Activated T-cell treated with anti-CD3 and anti-CD28 coated beads, Interleukin-2, amount 50 U/mL, for 1 hour (primary cell): ENCODE data around the gene PRKCA.
"Not testable (repeated sequence)": the region's sequence is repeated elsewhere in the genome, so short reads cannot be mapped to it uniquely, and the experiment has no call there.

Experiments
- DNase-seq: peaks from one replicate; pipeline ENCODE4 v3.0.0-alpha.2; 2020

Gene PRKCA

GRCh38 chr17:66331038-66331816 lies 28.8 kb downstream of the PRKCA start:
- DNase-seq = no peak

- no peak for DNase-seq
Measured at GRCh38 chr17:66335797-66336196, 33.4 kb downstream of the PRKCA start.

- no peak for DNase-seq
Measured at GRCh38 chr17:66337268-66337667, 34.9 kb downstream of the PRKCA start.

GRCh38 chr17:66337866-66338485 lies 35.6 kb downstream of the PRKCA start:
- no peak for DNase-seq

- DNase-seq = no peak
Measured at GRCh38 chr17:66338937-66339336, 36.5 kb downstream of the PRKCA start.

GRCh38 chr17:66339561-66339960 lies 37.1 kb downstream of the PRKCA start:
- no peak for DNase-seq

- DNase-seq = no peak
Measured at GRCh38 chr17:66340720-66341119, 38.3 kb downstream of the PRKCA start.

- no peak for DNase-seq
Measured at GRCh38 chr17:66341462-66341861, 39.0 kb downstream of the PRKCA start.

- DNase-seq = not testable (repeated sequence)
Measured at GRCh38 chr17:66342263-66342662, 39.9 kb downstream of the PRKCA start.

- DNase-seq = no peak
Measured at GRCh38 chr17:66343531-66344078, 41.2 kb downstream of the PRKCA start.

- DNase-seq = no peak
Measured at GRCh38 chr17:66344473-66344872, 42.1 kb downstream of the PRKCA start.

- DNase-seq = no peak
Measured at GRCh38 chr17:66345264-66345663, 42.9 kb downstream of the PRKCA start.

- DNase-seq = not testable (repeated sequence)
Measured at GRCh38 chr17:66345949-66346638, 43.7 kb downstream of the PRKCA start.

- no peak for DNase-seq
Measured at GRCh38 chr17:66347661-66348514, 45.5 kb downstream of the PRKCA start.

- DNase-seq = no peak
Measured at GRCh38 chr17:66348584-66349165, 46.3 kb downstream of the PRKCA start.

GRCh38 chr17:66349521-66350254 lies 47.3 kb downstream of the PRKCA start:
- DNase-seq = no peak

- not testable (repeated sequence) for DNase-seq
Measured at GRCh38 chr17:66350576-66350975, 48.2 kb downstream of the PRKCA start.

GRCh38 chr17:66351033-66351432 lies 48.6 kb downstream of the PRKCA start:
- no peak for DNase-seq

- DNase-seq = no peak
Measured at GRCh38 chr17:66351701-66352100, 49.3 kb downstream of the PRKCA start.

- no peak for DNase-seq
Measured at GRCh38 chr17:66353937-66354401, 51.6 kb downstream of the PRKCA start.

GRCh38 chr17:66354472-66354871 lies 52.1 kb downstream of the PRKCA start:
- no peak for DNase-seq
